WTC11 (cell line): ENCODE data around the gene SNRPD3. TPM values are rescaled to one million over a fixed set of nuclear protein-coding genes. Genes with fewer than 3 reads are reported as not detected.

Source experiments
- ATAC-seq: fragments of 200-7000 bp; cut with Tn5 transposase; 2 replicates; pipeline ENCODE4 v1.10.0; 2021; ENCODE audit warnings: mild to moderate bottlenecking, moderate library complexity
- CTCF ChIA-PET: fragments of 300-600 bp; sonication (Branson Sonifier 250); formaldehyde crosslinking; loops from one replicate; lab custom pipeline; 2021; ENCODE audit warnings: antibody characterized with exemption; lab: Charles Lee
- POLR2A ChIA-PET: fragments of 350-600 bp; sonication (Branson Sonifier 250); formaldehyde crosslinking; loops from one replicate; lab custom pipeline; 2021; ENCODE audit warnings: antibody characterized with exemption; lab: Charles Lee
- DNase-seq: peaks from one replicate; pipeline ENCODE4 v3.0.0; 2021; ENCODE audit warnings: low spot score
- H3K27ac Mint-ChIP-seq: 2 replicates; pipeline ENCODE4 v1.8.0; 2021; ENCODE audit warnings: mixed read lengths
- H3K27me3 Mint-ChIP-seq: 2 replicates; pipeline ENCODE4 v1.8.0; 2021; ENCODE audit warnings: low read depth, mild to moderate bottlenecking, moderate library complexity, mixed read lengths
- H3K36me3 Mint-ChIP-seq: 2 replicates; pipeline ENCODE4 v1.8.0; 2021; ENCODE audit warnings: mixed read lengths
- H3K4me1 Mint-ChIP-seq: 2 replicates; pipeline ENCODE4 v1.8.0; 2022; ENCODE audit warnings: mixed read lengths
- H3K4me3 Mint-ChIP-seq: 2 replicates; pipeline ENCODE4 v1.8.0; 2021; ENCODE audit warnings: mild to moderate bottlenecking, moderate library complexity, mixed read lengths
- H3K9me3 Mint-ChIP-seq: 2 replicates; pipeline ENCODE4 v1.8.0; 2021; ENCODE audit warnings: mixed read lengths
- HMGA2 ChIP-seq: fragments of 250-450 bp; sonication (Bioruptor Pico); IDR thresholded peaks from 2 replicates; pipeline ENCODE4 v1.4.0; 2021; ENCODE audit warnings: mild to moderate bottlenecking, moderate library complexity
- TCF7 ChIP-seq: sonication (generic); formaldehyde crosslinking; IDR thresholded peaks from 2 replicates; pipeline ENCODE4 v1.8.0; 2022; ENCODE audit warnings: mild to moderate bottlenecking, low read depth, missing genetic modification reagents, moderate library complexity
- ZNF263 ChIP-seq: sonication (generic); formaldehyde crosslinking; IDR thresholded peaks from 2 replicates; pipeline ENCODE4 v1.8.1; 2022; ENCODE audit warnings: low read depth, mild to moderate bottlenecking, moderate library complexity, missing genetic modification reagents
- ZNF416 ChIP-seq: fragments of 250-450 bp; sonication (Bioruptor Pico); IDR thresholded peaks from 2 replicates; pipeline ENCODE4 v1.9.0; 2021; ENCODE audit warnings: mild to moderate bottlenecking, inconsistent platforms
- total RNA-seq: library from RNA; stranded (reverse); gene quantifications from 3 replicates; pipeline ENCODE4 v1.2.3, GENCODE V29; 2021
- TF ChIP-seq, protein P1 (sequence below): sonication (generic); formaldehyde crosslinking; IDR thresholded peaks from 2 replicates; pipeline ENCODE4 v1.8.1; 2023; ENCODE audit warnings: mild to moderate bottlenecking, missing genetic modification reagents
- TF ChIP-seq, protein P2 (sequence below): fragments of 250-450 bp; sonication (Bioruptor Pico); IDR thresholded peaks from 2 replicates; pipeline ENCODE4 v1.9.0; 2021; ENCODE audit warnings: moderate library complexity, mild to moderate bottlenecking, inconsistent platforms, borderline replicate concordance
- TF ChIP-seq, protein P3 (sequence below): fragments of 250-450 bp; sonication (Bioruptor Pico); IDR thresholded peaks from 2 replicates; pipeline ENCODE4 v1.9.0; 2021; ENCODE audit warnings: mild to moderate bottlenecking, borderline replicate concordance
- TF ChIP-seq, protein P4 (sequence below): sonication (generic); formaldehyde crosslinking; IDR thresholded peaks from 2 replicates; pipeline ENCODE4 v1.8.1; 2023; ENCODE audit warnings: mild to moderate bottlenecking, missing genetic modification reagents, moderate library complexity
- TF ChIP-seq, protein P5 (sequence below): sonication (generic); formaldehyde crosslinking; IDR thresholded peaks from 2 replicates; pipeline ENCODE4 v1.8.1; 2022; ENCODE audit warnings: low read depth, mild to moderate bottlenecking, moderate library complexity, missing genetic modification reagents, borderline replicate concordance
- TF ChIP-seq, protein P6 (sequence below): sonication (generic); formaldehyde crosslinking; IDR thresholded peaks from 2 replicates; pipeline ENCODE4 v1.8.0; 2023; ENCODE audit warnings: mild to moderate bottlenecking, missing genetic modification reagents
- TF ChIP-seq, protein P7 (sequence below): sonication (generic); formaldehyde crosslinking; IDR thresholded peaks from 2 replicates; pipeline ENCODE4 v1.8.0; 2022; ENCODE audit warnings: mild to moderate bottlenecking, missing genetic modification reagents

SNRPD3 gene
- total RNA-seq, 1 experiment from 2014 or later, result 198 TPM

DNA sequence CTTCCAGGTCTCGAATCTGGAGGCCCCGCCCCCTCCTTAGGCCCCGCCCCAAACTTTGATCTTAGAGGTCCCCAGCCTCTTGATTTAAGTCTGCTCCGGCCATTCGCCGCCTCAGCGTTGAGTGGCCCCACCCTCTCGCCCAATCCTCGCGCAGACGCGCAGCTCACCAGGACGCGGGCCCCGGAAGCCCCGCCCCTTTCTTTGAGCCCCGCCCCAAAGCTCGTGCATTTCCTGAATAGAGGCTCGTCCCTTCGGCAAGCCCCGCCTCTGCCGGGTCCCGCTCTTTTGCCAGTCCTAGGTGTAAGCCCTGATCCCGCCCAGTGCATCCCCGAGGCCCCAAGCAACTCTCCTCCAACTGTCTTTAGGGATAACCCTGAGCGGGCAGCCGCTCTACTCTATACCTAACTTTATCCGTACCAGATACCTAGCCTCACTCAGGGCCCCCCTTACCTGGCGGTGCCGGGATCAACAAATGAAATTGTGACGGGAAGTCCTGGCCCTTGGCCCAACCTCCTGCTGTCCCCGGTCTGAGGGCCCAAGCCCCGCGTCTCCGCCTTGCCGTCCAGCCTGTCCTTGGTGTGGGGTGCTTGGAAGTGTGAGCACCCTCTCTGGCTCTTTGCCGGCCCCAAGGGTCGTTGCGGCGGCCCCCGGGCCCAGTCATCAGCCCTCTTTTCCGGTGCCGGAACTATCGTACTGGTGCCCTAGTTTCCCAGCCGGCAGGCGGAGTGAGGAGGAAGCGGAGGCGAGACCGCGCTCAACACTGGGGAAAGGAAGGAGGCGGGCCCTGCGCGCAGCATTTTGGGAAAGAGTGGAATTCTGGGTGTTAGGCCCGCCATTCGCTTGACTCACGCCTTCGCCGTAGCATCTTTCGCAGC is at the start of gene SNRPD3 (continued):
- TF ChIP-seq, protein P1, sequence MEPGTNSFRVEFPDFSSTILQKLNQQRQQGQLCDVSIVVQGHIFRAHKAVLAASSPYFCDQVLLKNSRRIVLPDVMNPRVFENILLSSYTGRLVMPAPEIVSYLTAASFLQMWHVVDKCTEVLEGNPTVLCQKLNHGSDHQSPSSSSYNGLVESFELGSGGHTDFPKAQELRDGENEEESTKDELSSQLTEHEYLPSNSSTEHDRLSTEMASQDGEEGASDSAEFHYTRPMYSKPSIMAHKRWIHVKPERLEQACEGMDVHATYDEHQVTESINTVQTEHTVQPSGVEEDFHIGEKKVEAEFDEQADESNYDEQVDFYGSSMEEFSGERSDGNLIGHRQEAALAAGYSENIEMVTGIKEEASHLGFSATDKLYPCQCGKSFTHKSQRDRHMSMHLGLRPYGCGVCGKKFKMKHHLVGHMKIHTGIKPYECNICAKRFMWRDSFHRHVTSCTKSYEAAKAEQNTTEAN (CRISPR knock-in tag), result peak; percentile 70; the same call in 1 of the 2 replicates
- TF ChIP-seq, protein P2, sequence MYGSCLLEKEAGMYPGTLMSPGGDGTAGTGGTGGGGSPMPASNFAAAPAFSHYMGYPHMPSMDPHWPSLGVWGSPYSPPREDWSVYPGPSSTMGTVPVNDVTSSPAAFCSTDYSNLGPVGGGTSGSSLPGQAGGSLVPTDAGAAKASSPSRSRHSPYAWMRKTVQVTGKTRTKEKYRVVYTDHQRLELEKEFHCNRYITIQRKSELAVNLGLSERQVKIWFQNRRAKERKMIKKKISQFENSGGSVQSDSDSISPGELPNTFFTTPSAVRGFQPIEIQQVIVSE (CRISPR knock-in tag), result no peak
- TF ChIP-seq ZNF263 (CRISPR knock-in tag) (no peak), HMGA2 (CRISPR knock-in tag) (peak; percentile 25; the same call in 1 of the 2 replicates), ZNF416 (CRISPR knock-in tag) (peak; percentile 6; the same call in 1 of the 2 replicates)
- TF ChIP-seq, protein P3, sequence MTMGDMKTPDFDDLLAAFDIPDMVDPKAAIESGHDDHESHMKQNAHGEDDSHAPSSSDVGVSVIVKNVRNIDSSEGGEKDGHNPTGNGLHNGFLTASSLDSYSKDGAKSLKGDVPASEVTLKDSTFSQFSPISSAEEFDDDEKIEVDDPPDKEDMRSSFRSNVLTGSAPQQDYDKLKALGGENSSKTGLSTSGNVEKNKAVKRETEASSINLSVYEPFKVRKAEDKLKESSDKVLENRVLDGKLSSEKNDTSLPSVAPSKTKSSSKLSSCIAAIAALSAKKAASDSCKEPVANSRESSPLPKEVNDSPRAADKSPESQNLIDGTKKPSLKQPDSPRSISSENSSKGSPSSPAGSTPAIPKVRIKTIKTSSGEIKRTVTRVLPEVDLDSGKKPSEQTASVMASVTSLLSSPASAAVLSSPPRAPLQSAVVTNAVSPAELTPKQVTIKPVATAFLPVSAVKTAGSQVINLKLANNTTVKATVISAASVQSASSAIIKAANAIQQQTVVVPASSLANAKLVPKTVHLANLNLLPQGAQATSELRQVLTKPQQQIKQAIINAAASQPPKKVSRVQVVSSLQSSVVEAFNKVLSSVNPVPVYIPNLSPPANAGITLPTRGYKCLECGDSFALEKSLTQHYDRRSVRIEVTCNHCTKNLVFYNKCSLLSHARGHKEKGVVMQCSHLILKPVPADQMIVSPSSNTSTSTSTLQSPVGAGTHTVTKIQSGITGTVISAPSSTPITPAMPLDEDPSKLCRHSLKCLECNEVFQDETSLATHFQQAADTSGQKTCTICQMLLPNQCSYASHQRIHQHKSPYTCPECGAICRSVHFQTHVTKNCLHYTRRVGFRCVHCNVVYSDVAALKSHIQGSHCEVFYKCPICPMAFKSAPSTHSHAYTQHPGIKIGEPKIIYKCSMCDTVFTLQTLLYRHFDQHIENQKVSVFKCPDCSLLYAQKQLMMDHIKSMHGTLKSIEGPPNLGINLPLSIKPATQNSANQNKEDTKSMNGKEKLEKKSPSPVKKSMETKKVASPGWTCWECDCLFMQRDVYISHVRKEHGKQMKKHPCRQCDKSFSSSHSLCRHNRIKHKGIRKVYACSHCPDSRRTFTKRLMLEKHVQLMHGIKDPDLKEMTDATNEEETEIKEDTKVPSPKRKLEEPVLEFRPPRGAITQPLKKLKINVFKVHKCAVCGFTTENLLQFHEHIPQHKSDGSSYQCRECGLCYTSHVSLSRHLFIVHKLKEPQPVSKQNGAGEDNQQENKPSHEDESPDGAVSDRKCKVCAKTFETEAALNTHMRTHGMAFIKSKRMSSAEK (CRISPR knock-in tag), result no peak
- TF ChIP-seq, protein P4, sequence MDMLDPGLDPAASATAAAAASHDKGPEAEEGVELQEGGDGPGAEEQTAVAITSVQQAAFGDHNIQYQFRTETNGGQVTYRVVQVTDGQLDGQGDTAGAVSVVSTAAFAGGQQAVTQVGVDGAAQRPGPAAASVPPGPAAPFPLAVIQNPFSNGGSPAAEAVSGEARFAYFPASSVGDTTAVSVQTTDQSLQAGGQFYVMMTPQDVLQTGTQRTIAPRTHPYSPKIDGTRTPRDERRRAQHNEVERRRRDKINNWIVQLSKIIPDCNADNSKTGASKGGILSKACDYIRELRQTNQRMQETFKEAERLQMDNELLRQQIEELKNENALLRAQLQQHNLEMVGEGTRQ, result 0 out of 2 replicates have a peak, but pooled peaks have one; percentile 29
- TF ChIP-seq, protein P5, sequence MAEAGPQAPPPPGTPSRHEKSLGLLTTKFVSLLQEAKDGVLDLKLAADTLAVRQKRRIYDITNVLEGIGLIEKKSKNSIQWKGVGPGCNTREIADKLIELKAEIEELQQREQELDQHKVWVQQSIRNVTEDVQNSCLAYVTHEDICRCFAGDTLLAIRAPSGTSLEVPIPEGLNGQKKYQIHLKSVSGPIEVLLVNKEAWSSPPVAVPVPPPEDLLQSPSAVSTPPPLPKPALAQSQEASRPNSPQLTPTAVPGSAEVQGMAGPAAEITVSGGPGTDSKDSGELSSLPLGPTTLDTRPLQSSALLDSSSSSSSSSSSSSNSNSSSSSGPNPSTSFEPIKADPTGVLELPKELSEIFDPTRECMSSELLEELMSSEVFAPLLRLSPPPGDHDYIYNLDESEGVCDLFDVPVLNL, result no peak
- TF ChIP-seq, protein P6, sequence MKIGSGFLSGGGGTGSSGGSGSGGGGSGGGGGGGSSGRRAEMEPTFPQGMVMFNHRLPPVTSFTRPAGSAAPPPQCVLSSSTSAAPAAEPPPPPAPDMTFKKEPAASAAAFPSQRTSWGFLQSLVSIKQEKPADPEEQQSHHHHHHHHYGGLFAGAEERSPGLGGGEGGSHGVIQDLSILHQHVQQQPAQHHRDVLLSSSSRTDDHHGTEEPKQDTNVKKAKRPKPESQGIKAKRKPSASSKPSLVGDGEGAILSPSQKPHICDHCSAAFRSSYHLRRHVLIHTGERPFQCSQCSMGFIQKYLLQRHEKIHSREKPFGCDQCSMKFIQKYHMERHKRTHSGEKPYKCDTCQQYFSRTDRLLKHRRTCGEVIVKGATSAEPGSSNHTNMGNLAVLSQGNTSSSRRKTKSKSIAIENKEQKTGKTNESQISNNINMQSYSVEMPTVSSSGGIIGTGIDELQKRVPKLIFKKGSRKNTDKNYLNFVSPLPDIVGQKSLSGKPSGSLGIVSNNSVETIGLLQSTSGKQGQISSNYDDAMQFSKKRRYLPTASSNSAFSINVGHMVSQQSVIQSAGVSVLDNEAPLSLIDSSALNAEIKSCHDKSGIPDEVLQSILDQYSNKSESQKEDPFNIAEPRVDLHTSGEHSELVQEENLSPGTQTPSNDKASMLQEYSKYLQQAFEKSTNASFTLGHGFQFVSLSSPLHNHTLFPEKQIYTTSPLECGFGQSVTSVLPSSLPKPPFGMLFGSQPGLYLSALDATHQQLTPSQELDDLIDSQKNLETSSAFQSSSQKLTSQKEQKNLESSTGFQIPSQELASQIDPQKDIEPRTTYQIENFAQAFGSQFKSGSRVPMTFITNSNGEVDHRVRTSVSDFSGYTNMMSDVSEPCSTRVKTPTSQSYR, result no peak

DNA sequence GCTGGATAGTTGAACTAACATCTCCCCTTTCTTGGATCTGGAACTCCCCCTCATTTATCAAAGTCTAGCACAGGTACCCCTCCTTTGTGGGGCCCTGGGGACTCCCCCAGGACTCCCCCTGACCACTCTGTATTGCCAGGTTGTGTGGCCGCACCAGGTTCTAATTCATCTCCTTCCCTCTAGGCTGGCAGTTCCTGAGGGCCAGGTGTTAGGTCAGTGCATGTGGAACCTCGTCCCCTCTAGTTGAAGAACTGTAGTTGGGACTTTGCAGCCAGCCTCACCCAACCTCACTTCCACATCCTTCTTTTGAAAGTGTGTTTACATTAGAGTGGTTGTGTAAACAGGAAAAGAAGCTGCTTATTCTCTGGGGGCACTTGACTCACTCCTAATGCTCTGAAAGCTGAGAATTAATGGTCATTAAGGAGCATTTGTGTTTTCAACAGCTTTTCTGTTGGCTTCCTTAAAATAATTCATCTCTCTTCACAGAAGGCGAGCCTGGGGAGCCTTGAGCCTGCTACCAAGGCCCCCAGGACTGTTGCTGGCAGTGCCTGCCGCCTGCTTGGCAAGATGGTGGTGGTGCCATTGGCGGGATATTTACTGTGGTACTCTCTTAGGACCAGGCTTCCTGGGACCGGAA is 48.9 kb upstream of the SNRPD3 start:
- Mint-ChIP-seq H3K27ac (peak overlapping the region; percentile 81), H3K27me3 (no peaks in the 10 kb centered on the region), H3K36me3 (no peaks in the 10 kb centered on the region), H3K9me3 (no peaks in the 10 kb centered on the region), H3K4me3 (peak overlapping the region; percentile 46)
- ChIA-PET POLR2A (interaction anchor here (1.1 kb wide), 1 partner anchor 77 kb away, joined by 3 read pairs; no protein-coding TSS in a partner anchor), CTCF (interaction anchor here (0.6 to 12.0 kb wide), 18 partner anchors 8 to 266 kb away, joined by 3 to 271 read pairs (median 5); partner anchors contain the start of genes ADORA2A, GUCD1 and UPB1)
- no peak for DNase-seq
- TF ChIP-seq, protein P7, sequence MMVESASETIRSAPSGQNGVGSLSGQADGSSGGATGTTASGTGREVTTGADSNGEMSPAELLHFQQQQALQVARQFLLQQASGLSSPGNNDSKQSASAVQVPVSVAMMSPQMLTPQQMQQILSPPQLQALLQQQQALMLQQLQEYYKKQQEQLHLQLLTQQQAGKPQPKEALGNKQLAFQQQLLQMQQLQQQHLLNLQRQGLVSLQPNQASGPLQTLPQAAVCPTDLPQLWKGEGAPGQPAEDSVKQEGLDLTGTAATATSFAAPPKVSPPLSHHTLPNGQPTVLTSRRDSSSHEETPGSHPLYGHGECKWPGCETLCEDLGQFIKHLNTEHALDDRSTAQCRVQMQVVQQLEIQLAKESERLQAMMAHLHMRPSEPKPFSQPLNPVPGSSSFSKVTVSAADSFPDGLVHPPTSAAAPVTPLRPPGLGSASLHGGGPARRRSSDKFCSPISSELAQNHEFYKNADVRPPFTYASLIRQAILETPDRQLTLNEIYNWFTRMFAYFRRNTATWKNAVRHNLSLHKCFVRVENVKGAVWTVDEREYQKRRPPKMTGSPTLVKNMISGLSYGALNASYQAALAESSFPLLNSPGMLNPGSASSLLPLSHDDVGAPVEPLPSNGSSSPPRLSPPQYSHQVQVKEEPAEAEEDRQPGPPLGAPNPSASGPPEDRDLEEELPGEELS (CRISPR knock-in tag), result 0 out of 2 replicates have a peak, but pooled peaks have one; percentile 34
- no peak for TF ChIP-seq TCF7
- TF ChIP-seq, all 79 proteins: peak for 1
- H3K4me1 Mint-ChIP-seq, result peaks cover 23% of the 10 kb centered on the region
- peak; percentile 19 for ATAC-seq
